Liver (tissue), 9 donors: ENCODE data around the gene TMOD4. TPM values are rescaled to one million over a fixed set of nuclear protein-coding genes. Genes with fewer than 3 reads are reported as not detected.

ENCODE experiments used
- DNase-seq: peaks from one replicate; pipeline ENCODE4 v3.0.0-alpha.2; 2017; ENCODE audit warnings: low spot score
- H3K27ac ChIP-seq, 2 donors: one replicate each; pipeline ENCODE4 v1.7.0; 2013; ENCODE audit warnings: inconsistent platforms in 2 of 2, low read length in 2 of 2, control low read depth in 1 of 2, low read depth in 1 of 2, mild to moderate bottlenecking in 1 of 2
- H3K27me3 ChIP-seq, 4 donors: one replicate each; pipeline versions ENCODE4 v1.6.1 to v1.7.0; 2013; ENCODE audit warnings: low read length in 3 of 4, inconsistent platforms in 1 of 4, mild to moderate bottlenecking in 1 of 4, moderate library complexity in 1 of 4; ENCODE audit not compliant: control insufficient read depth in 4 of 4, insufficient read depth in 4 of 4
- H3K36me3 ChIP-seq, 4 donors: one replicate each; pipeline versions ENCODE4 v1.6.1 to v1.7.0; 2013; ENCODE audit warnings: low read length in 3 of 4, mild to moderate bottlenecking in 3 of 4, low read depth in 1 of 4, moderate library complexity in 1 of 4; ENCODE audit not compliant: control insufficient read depth in 4 of 4, insufficient read depth in 3 of 4
- H3K4me1 ChIP-seq, 4 donors: one replicate each; pipeline versions ENCODE4 v1.6.1 to v1.7.0; 2013; ENCODE audit warnings: low read length in 3 of 4, mild to moderate bottlenecking in 3 of 4, moderate library complexity in 1 of 4; ENCODE audit not compliant: control insufficient read depth in 4 of 4, insufficient read depth in 4 of 4
- H3K4me3 ChIP-seq, 3 donors: one replicate each; pipeline versions ENCODE4 v1.6.1 to v1.7.0; 2013; ENCODE audit warnings: low read length in 3 of 3, control low read depth in 1 of 3, low read depth in 1 of 3, mild to moderate bottlenecking in 1 of 3
- H3K9ac ChIP-seq, 2 donors: one replicate each; pipeline ENCODE4 v1.7.0; 2013; ENCODE audit warnings: low read length in 2 of 2, mild to moderate bottlenecking in 2 of 2, moderate library complexity in 2 of 2, control low read depth in 1 of 2, low read depth in 1 of 2
- H3K9me3 ChIP-seq, 4 donors: one replicate each; pipeline versions ENCODE4 v1.6.1 to v1.7.0; 2013; ENCODE audit warnings: low read length in 3 of 4; ENCODE audit not compliant: control insufficient read depth in 4 of 4
- EGR1 ChIP-seq, 2 donors: IDR thresholded peaks; 2 replicates each; pipeline ENCODE4 v1.6.1; 2016 to 2018; ENCODE audit warnings: antibody characterized with exemption in 2 of 2, low read depth in 2 of 2
- FOXA1 ChIP-seq: IDR thresholded peaks from 2 replicates; pipeline ENCODE4 v1.6.1; 2016; ENCODE audit warnings: antibody characterized with exemption
- FOXA2 ChIP-seq: IDR thresholded peaks from 2 replicates; pipeline ENCODE4 v1.6.1; 2016; ENCODE audit warnings: antibody characterized with exemption
- GABPA ChIP-seq, 2 donors: IDR thresholded peaks in 1 of 2; conservative IDR thresholded peaks in 1 of 2; 2 replicates each; pipeline ENCODE4 v1.6.1; 2016; ENCODE audit warnings: antibody characterized with exemption in 2 of 2, mild to moderate bottlenecking in 1 of 2, moderate library complexity in 1 of 2
- HNF4A ChIP-seq, 2 donors: conservative IDR thresholded peaks; 2 replicates each; pipeline ENCODE4 v1.6.1; 2016; ENCODE audit warnings: antibody characterized with exemption in 2 of 2, mild to moderate bottlenecking in 2 of 2
- HNF4G ChIP-seq: IDR thresholded peaks from 2 replicates; pipeline ENCODE4 v1.6.1; 2016; ENCODE audit warnings: antibody characterized with exemption
- JUND ChIP-seq, 2 donors: IDR thresholded peaks; 2 replicates each; pipeline ENCODE4 v1.6.1; 2016; ENCODE audit warnings: antibody characterized with exemption in 2 of 2
- NR2F2 ChIP-seq: IDR thresholded peaks from 2 replicates; pipeline ENCODE4 v1.6.1; 2016; ENCODE audit warnings: antibody characterized with exemption
- RAD21 ChIP-seq, 2 donors: IDR thresholded peaks; 2 replicates each; pipeline ENCODE4 v1.6.1; 2016; ENCODE audit warnings: antibody characterized with exemption in 2 of 2, mild to moderate bottlenecking in 2 of 2
- RXRA ChIP-seq, 2 donors: IDR thresholded peaks; 2 replicates each; pipeline ENCODE4 v1.6.1; 2017 to 2018; ENCODE audit warnings: antibody characterized with exemption in 2 of 2, mild to moderate bottlenecking in 1 of 2
- SP1 ChIP-seq: IDR thresholded peaks from 2 replicates; pipeline ENCODE4 v1.6.1; 2018; ENCODE audit warnings: antibody characterized with exemption, mild to moderate bottlenecking
- TAF1 ChIP-seq: conservative IDR thresholded peaks from 2 replicates; pipeline ENCODE4 v1.6.1; 2016; ENCODE audit warnings: antibody characterized with exemption, mild to moderate bottlenecking
- YY1 ChIP-seq: IDR thresholded peaks from 2 replicates; pipeline ENCODE4 v1.6.1; 2016; ENCODE audit warnings: antibody characterized with exemption, mild to moderate bottlenecking
- WGBS: extraction: QIAGEN DNeasy Blood & Tissue Kit; methylation state at CpG from one replicate; pipeline ENCODE4 v1.1.7; 2013; 5-methylcytosine and 5-hydroxymethylcytosine counted together
- polyA plus RNA-seq, 2 donors: library from polyadenylated mRNA; stranded (reverse) in 1 of 2; unstranded in 1 of 2; fragments of 200-250 nt in 1 of 2; fragments of >200 nt in 1 of 2; fragmentation: Nextera tagmentation in 1 of 2; extraction: Ambion mirVana in 1 of 2; gene quantifications; one replicate each; pipeline versions ENCODE4 v1.2.1 to v1.2.3, GENCODE V29; 2013 to 2015
- total RNA-seq, 2 donors: library from RNA; depleted of rRNA; stranded (reverse); fragments of >200 nt; gene quantifications; one replicate each; pipeline ENCODE4 v1.2.3, GENCODE V29; 2014
- TF ChIP-seq, protein P1 (sequence below): IDR thresholded peaks from 2 replicates; pipeline ENCODE4 v1.6.1; 2016; ENCODE audit warnings: antibody characterized with exemption
- TF ChIP-seq, protein P2 (sequence below): fragments of 150-350 bp; IDR thresholded peaks from 2 replicates; pipeline ENCODE4 v1.5.1; 2017; ENCODE audit warnings: improper control_type of control experiment, low read depth, low read length; ENCODE audit not compliant: missing input control
- TF ChIP-seq, protein P3 (sequence below): IDR thresholded peaks from 2 replicates; pipeline ENCODE4 v1.6.1; 2016; ENCODE audit warnings: antibody characterized with exemption, mild to moderate bottlenecking
- TF ChIP-seq, protein P4 (sequence below): IDR thresholded peaks from 2 replicates; pipeline ENCODE4 v1.6.1; 2016; ENCODE audit warnings: antibody characterized with exemption
- TF ChIP-seq, protein P5 (sequence below): IDR thresholded peaks from 2 replicates; pipeline ENCODE4 v1.6.1; 2016; ENCODE audit warnings: antibody characterized with exemption
- donor health status: healthy.
- donor health status: healthy.
- donor health status: healthy.
- donor health status: healthy.
- donor health status: healthy.

Gene TMOD4
- total and polyA plus RNA-seq, 4 donors = not detected

DNA sequence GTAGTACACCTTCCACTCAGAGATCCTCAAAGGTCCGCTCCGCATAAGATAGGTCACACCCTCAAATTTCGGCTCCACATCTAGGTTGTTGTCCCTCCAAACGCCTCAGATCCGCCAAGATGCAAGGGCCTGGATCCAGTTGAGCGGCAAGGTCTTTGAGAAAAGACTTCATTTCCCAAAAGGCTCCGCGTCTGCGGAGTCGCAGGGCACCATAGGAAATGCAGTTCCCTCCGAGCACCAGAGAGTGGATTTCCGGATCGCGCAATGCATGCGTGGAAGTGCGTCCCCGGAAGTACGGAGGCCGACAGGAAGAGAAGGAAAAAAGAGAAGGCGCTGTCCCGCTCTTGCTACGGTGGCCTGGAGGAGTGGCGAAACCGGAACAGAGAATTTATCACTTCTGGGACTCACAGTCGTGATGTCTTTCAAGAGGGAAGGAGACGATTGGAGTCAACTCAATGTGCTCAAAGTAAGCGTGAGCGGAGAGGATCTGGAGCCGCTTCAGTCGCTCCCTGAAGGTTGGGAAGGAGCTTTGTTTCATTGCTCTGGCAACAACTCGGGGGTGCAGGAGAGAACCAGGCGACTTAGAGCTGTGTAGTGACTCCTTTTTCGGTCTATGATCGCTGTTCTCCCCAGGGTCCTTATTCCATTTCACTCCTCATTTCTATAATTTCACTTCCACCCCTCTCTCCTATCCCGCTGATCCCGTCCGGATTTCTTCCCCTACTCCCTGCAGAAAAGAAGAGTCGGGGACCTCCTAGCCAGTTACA is 9.9 kb downstream of the TMOD4 start, which contains the start of the genes LYSMD1 and SCNM1:
Gene LYSMD1 (minus strand): TSS at position 165 of the 767 bp plus-strand sequence. CDS start 644 bp downstream, outside the sequence.
Gene SCNM1 (plus strand): TSS at position 407 of the 767 bp plus-strand sequence. CDS start 9 bp downstream, at position 416.
- H3K27ac ChIP-seq = peak within 1 kb of the TSS; percentile 74 to 84
- DNase-seq = peak; percentile 96
- H3K4me3 ChIP-seq = peak within 1 kb of the TSS; percentile 56 to 99 (median 88)
- H3K4me1 ChIP-seq = peaks cover 3 to 31% (median 22%) of the 10 kb centered on the region in 4 donors
- H3K9ac ChIP-seq = peak within 1 kb of the TSS; percentile 90 to 91
- peaks cover 0 to 20% (median 5%) of the 10 kb centered on the region in 4 donors for H3K36me3 ChIP-seq
- H3K27me3 ChIP-seq = no peaks in the 10 kb centered on the region
- TF ChIP-seq FOXA2 (peak; percentile 45), TAF1 (peak; percentile 86), NR2F2 (peak; percentile 80), SP1 (peak; percentile 88), HNF4A (conservative IDR thresholded peaks at IDR 0.05) (peak in 1 of 2 donors; percentile 41), RAD21 (IDR thresholded peaks at IDR 0.05) (peak; percentile 48 to 55), GABPA (IDR thresholded peaks at IDR 0.05 in 1 of 2, conservative IDR thresholded peaks at IDR 0.05 in 1 of 2) (peak; percentile 89 to 99), HNF4G (peak; percentile 61), FOXA1 (peak; percentile 68), EGR1 (IDR thresholded peaks at IDR 0.05; ENCODE audit: low read depth in 2 of 2) (peak; percentile 96 to 98), JUND (IDR thresholded peaks at IDR 0.05) (peak; percentile 69 to 90), RXRA (IDR thresholded peaks at IDR 0.05) (peak; percentile 67 to 82), YY1 (peak; percentile 96)
- TF ChIP-seq, protein P1, sequence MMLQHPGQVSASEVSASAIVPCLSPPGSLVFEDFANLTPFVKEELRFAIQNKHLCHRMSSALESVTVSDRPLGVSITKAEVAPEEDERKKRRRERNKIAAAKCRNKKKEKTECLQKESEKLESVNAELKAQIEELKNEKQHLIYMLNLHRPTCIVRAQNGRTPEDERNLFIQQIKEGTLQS = peak; percentile 87
- TF ChIP-seq, protein P2, sequence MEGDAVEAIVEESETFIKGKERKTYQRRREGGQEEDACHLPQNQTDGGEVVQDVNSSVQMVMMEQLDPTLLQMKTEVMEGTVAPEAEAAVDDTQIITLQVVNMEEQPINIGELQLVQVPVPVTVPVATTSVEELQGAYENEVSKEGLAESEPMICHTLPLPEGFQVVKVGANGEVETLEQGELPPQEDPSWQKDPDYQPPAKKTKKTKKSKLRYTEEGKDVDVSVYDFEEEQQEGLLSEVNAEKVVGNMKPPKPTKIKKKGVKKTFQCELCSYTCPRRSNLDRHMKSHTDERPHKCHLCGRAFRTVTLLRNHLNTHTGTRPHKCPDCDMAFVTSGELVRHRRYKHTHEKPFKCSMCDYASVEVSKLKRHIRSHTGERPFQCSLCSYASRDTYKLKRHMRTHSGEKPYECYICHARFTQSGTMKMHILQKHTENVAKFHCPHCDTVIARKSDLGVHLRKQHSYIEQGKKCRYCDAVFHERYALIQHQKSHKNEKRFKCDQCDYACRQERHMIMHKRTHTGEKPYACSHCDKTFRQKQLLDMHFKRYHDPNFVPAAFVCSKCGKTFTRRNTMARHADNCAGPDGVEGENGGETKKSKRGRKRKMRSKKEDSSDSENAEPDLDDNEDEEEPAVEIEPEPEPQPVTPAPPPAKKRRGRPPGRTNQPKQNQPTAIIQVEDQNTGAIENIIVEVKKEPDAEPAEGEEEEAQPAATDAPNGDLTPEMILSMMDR = peak; percentile 14
- TF ChIP-seq, protein P3, sequence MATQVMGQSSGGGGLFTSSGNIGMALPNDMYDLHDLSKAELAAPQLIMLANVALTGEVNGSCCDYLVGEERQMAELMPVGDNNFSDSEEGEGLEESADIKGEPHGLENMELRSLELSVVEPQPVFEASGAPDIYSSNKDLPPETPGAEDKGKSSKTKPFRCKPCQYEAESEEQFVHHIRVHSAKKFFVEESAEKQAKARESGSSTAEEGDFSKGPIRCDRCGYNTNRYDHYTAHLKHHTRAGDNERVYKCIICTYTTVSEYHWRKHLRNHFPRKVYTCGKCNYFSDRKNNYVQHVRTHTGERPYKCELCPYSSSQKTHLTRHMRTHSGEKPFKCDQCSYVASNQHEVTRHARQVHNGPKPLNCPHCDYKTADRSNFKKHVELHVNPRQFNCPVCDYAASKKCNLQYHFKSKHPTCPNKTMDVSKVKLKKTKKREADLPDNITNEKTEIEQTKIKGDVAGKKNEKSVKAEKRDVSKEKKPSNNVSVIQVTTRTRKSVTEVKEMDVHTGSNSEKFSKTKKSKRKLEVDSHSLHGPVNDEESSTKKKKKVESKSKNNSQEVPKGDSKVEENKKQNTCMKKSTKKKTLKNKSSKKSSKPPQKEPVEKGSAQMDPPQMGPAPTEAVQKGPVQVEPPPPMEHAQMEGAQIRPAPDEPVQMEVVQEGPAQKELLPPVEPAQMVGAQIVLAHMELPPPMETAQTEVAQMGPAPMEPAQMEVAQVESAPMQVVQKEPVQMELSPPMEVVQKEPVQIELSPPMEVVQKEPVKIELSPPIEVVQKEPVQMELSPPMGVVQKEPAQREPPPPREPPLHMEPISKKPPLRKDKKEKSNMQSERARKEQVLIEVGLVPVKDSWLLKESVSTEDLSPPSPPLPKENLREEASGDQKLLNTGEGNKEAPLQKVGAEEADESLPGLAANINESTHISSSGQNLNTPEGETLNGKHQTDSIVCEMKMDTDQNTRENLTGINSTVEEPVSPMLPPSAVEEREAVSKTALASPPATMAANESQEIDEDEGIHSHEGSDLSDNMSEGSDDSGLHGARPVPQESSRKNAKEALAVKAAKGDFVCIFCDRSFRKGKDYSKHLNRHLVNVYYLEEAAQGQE = peak; percentile 88
- TF ChIP-seq, protein P4, sequence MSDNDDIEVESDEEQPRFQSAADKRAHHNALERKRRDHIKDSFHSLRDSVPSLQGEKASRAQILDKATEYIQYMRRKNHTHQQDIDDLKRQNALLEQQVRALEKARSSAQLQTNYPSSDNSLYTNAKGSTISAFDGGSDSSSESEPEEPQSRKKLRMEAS = peak; percentile 99
- TF ChIP-seq, protein P5, sequence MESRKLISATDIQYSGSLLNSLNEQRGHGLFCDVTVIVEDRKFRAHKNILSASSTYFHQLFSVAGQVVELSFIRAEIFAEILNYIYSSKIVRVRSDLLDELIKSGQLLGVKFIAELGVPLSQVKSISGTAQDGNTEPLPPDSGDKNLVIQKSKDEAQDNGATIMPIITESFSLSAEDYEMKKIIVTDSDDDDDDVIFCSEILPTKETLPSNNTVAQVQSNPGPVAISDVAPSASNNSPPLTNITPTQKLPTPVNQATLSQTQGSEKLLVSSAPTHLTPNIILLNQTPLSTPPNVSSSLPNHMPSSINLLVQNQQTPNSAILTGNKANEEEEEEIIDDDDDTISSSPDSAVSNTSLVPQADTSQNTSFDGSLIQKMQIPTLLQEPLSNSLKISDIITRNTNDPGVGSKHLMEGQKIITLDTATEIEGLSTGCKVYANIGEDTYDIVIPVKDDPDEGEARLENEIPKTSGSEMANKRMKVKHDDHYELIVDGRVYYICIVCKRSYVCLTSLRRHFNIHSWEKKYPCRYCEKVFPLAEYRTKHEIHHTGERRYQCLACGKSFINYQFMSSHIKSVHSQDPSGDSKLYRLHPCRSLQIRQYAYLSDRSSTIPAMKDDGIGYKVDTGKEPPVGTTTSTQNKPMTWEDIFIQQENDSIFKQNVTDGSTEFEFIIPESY = peak; percentile 98
- no peaks in the 10 kb centered on the region for H3K9me3 ChIP-seq
- WGBS = under 1% methylated on average over 38 of the region's 38 CpGs
